ENCODE results near the gene NCKAP5L. TPM values are rescaled to one million over a fixed set of nuclear protein-coding genes. Genes with fewer than 3 reads are reported as not detected.

Gene NCKAP5L
- total and polyA plus RNA-seq, 4 experiments from 2014 or later = 0.20 to 11.2 (median 7.0) TPM

DNA sequence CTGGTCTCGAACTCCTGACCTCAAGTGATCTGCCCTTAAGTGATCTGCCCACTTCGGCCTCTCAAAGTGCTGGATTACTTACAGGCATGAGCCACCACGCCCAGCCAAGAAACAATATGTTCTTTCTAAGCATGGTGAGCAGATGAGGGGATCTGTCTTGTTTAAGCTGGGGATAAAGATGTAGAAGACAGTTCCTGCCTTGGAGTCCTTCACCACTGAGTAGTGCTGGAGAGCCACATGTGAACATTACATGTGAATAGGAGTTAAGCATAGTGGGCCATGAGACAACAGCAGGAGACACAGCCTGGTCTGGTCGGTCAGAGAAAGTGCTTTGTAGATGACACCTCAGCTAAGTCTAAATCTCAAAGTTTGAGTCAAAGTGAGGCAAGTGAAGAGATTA lies 60.9 kb downstream of the NCKAP5L start:
- Histone ChIP-seq H3K27me3 (ENCODE audit: insufficient read depth, low read length) (no peaks in the 10 kb centered on the region), H3K4me3 (ENCODE audit: low read length in 2 of 2) (no peak overlapping the region), H3K36me3 (ENCODE audit: insufficient read depth, low read length) (peaks cover 14% of the 10 kb centered on the region), H3K4me1 (ENCODE audit: insufficient read depth, low read length) (peaks cover 46% of the 10 kb centered on the region), H3K9me3 (ENCODE audit: control insufficient read depth in 1 of 2, low read length in 2 of 2) (no peaks in the 10 kb centered on the region), H3K27ac (ENCODE audit: low read depth, low read length) (no peak overlapping the region)
- ChIA-PET CTCF (ENCODE audit: partially characterized antibody) (interaction anchor here (0.6 to 3.2 kb wide), 3 partner anchors 11 to 247 kb away, joined by 3 to 14 read pairs (median 11); partner anchors contain the start of gene TMBIM6), POLR2A (ENCODE audit: partially characterized antibody) (interaction anchor here (1.8 to 11.4 kb wide), 3 partner anchors 20 to 76 kb away, joined by 6 to 107 read pairs (median 7); partner anchors contain the start of genes BCDIN3D and TMBIM6)
- no peak for DNase-seq
- H3K27me3 Mint-ChIP-seq = no peaks in the 10 kb centered on the region
- peaks cover 8 to 32% of the 10 kb centered on the region in 2 donors for H3K36me3 Mint-ChIP-seq
- peak overlapping the region in 2 of 8 donors; percentile 13 to 22 for H3K4me3 Mint-ChIP-seq
- intact Hi-C loops (cut with micrococcal nuclease) = no loop called here
- H3K9me3 Mint-ChIP-seq = no peaks in the 10 kb centered on the region
- peak overlapping the region; percentile 57 to 94 (median 76) for H3K27ac Mint-ChIP-seq
- H3K4me1 Mint-ChIP-seq = peaks cover 39 to 51% (median 45%) of the 10 kb centered on the region in 4 donors

DNA sequence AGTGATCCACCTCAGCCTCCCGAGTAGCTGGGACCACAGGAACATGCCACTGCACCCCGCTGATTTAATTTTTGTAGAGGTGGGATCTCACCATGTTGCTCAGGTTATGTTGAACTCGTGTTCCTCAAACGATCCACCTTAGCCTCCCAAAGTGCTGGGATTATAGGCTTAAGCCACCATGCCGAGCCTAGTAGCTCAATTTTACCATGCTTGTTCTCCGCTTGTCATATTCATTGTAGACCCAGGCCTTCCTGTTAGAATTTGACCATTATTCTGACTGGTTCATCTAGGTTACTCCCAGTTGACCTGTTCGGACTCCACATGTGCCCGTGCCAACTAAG lies 62.1 kb downstream of the NCKAP5L start:
- Histone ChIP-seq H3K4me1 (ENCODE audit: insufficient read depth, low read length) (peaks cover 59% of the 10 kb centered on the region), H3K9me3 (ENCODE audit: control insufficient read depth in 1 of 2, low read length in 2 of 2) (no peaks in the 10 kb centered on the region), H3K4me3 (ENCODE audit: low read length in 2 of 2) (no peak overlapping the region), H3K27me3 (ENCODE audit: insufficient read depth, low read length) (no peaks in the 10 kb centered on the region), H3K36me3 (ENCODE audit: insufficient read depth, low read length) (peaks cover 27% of the 10 kb centered on the region), H3K27ac (ENCODE audit: low read depth, low read length) (no peak overlapping the region)
- ChIA-PET POLR2A (ENCODE audit: partially characterized antibody) (interaction anchor here (1.9 to 11.4 kb wide), 2 partner anchors 25 to 77 kb away, joined by 7 to 107 read pairs; partner anchors contain the start of genes BCDIN3D and TMBIM6), CTCF (ENCODE audit: partially characterized antibody) (interaction anchor here (2.8 to 6.8 kb wide), 2 partner anchors 12 to 25 kb away, joined by 16 to 76 read pairs; partner anchors contain the start of gene TMBIM6)
- peak overlapping the region in 1 of 8 donors; percentile 46 for H3K4me3 Mint-ChIP-seq
- H3K36me3 Mint-ChIP-seq = peaks cover 21 to 45% of the 10 kb centered on the region in 2 donors
- no peaks in the 10 kb centered on the region for H3K27me3 Mint-ChIP-seq
- H3K9me3 Mint-ChIP-seq = no peaks in the 10 kb centered on the region
- peaks cover 48 to 63% (median 55%) of the 10 kb centered on the region in 4 donors for H3K4me1 Mint-ChIP-seq
- intact Hi-C loops (cut with micrococcal nuclease) = no loop called here
- peak overlapping the region in 5 of 7 donors; percentile 4 to 94 (median 74) for H3K27ac Mint-ChIP-seq
- DNase-seq = no peak

- Histone ChIP-seq H3K27ac (ENCODE audit: low read depth, low read length) (peak overlapping the region; percentile 56), H3K4me1 (ENCODE audit: insufficient read depth, low read length) (peaks cover 61% of the 10 kb centered on the region), H3K36me3 (ENCODE audit: insufficient read depth, low read length) (peaks cover 39% of the 10 kb centered on the region), H3K9me3 (ENCODE audit: control insufficient read depth in 1 of 2, low read length in 2 of 2) (no peaks in the 10 kb centered on the region), H3K27me3 (ENCODE audit: insufficient read depth, low read length) (no peaks in the 10 kb centered on the region), H3K4me3 (ENCODE audit: low read length in 2 of 2) (no peak overlapping the region)
- H3K9me3 Mint-ChIP-seq = peaks cover 0 to 2% (median 0%) of the 10 kb centered on the region in 8 donors
- peaks cover 25 to 53% of the 10 kb centered on the region in 2 donors for H3K36me3 Mint-ChIP-seq
- CTCF ChIA-PET (ENCODE audit: partially characterized antibody) = interaction anchor here (0.7 to 6.8 kb wide), 8 partner anchors 11 to 127 kb away, joined by 3 to 85 read pairs (median 16); partner anchors contain the start of gene TMBIM6
- no peaks in the 10 kb centered on the region for H3K27me3 Mint-ChIP-seq
- POLR2A ChIA-PET (ENCODE audit: partially characterized antibody) = interaction anchor here (0.9 to 11.4 kb wide), 2 partner anchors 18 to 23 kb away, joined by 3 to 107 read pairs; partner anchors contain the start of gene TMBIM6
- intact Hi-C loops (cut with micrococcal nuclease) = no loop called here
- DNase-seq = no peak
- H3K4me3 Mint-ChIP-seq = peak overlapping the region in 5 of 8 donors; percentile 8 to 58 (median 49)
- peak overlapping the region; percentile 61 to 95 (median 85) for H3K27ac Mint-ChIP-seq
- peaks cover 50 to 64% (median 57%) of the 10 kb centered on the region in 4 donors for H3K4me1 Mint-ChIP-seq
Observed at GRCh38 chr12:49764126-49764525, 64.1 kb downstream of the NCKAP5L start.

GRCh38 chr12:49763006-49763591 lies 65.1 kb downstream of the NCKAP5L start:
- Histone ChIP-seq H3K4me3 (ENCODE audit: low read length in 2 of 2) (no peak overlapping the region), H3K4me1 (ENCODE audit: insufficient read depth, low read length) (peaks cover 61% of the 10 kb centered on the region), H3K36me3 (ENCODE audit: insufficient read depth, low read length) (peaks cover 49% of the 10 kb centered on the region), H3K27ac (ENCODE audit: low read depth, low read length) (peak overlapping the region; percentile 56), H3K27me3 (ENCODE audit: insufficient read depth, low read length) (no peaks in the 10 kb centered on the region), H3K9me3 (ENCODE audit: control insufficient read depth in 1 of 2, low read length in 2 of 2) (no peaks in the 10 kb centered on the region)
- peak; percentile 74 to 86 (median 76) for DNase-seq
- intact Hi-C loops (cut with micrococcal nuclease) = loop anchor here (1.0 kb wide), 2 partner anchors 15 to 76 kb away; no protein-coding TSS in a partner anchor
- H3K4me3 Mint-ChIP-seq = peak overlapping the region in 7 of 8 donors; percentile 7 to 74 (median 49)
- CTCF ChIA-PET (ENCODE audit: partially characterized antibody) = interaction anchor here (0.8 to 6.8 kb wide), 12 partner anchors 10 to 115 kb away, joined by 3 to 85 read pairs (median 6); partner anchors contain the start of gene TMBIM6
- H3K27me3 Mint-ChIP-seq = no peaks in the 10 kb centered on the region
- POLR2A ChIA-PET (ENCODE audit: partially characterized antibody) = interaction anchor here (0.9 to 11.4 kb wide), 5 partner anchors 14 to 76 kb away, joined by 5 to 107 read pairs (median 5); partner anchors contain the start of genes NCKAP5L and TMBIM6
- peaks cover 50 to 64% (median 57%) of the 10 kb centered on the region in 4 donors for H3K4me1 Mint-ChIP-seq
- peak overlapping the region; percentile 69 to 95 (median 86) for H3K27ac Mint-ChIP-seq
- H3K36me3 Mint-ChIP-seq = peaks cover 35 to 63% of the 10 kb centered on the region in 2 donors
- peaks cover 0 to 2% (median 0%) of the 10 kb centered on the region in 8 donors for H3K9me3 Mint-ChIP-seq

- peak overlapping the region in 6 of 8 donors; percentile 6 to 74 (median 50) for H3K4me3 Mint-ChIP-seq
- peak overlapping the region; percentile 69 to 95 (median 86) for H3K27ac Mint-ChIP-seq
Observed at GRCh38 chr12:49762468-49762847, 65.8 kb downstream of the NCKAP5L start.

GRCh38 chr12:49761677-49762467 lies 66.3 kb downstream of the NCKAP5L start:
- intact Hi-C loops (cut with micrococcal nuclease) = loop anchor here (1.0 kb wide), 1 partner anchor 21 kb away; the partner anchor contains the start of gene TMBIM6
- Mint-ChIP-seq H3K27ac (peak overlapping the region in 6 of 7 donors; percentile 46 to 94 (median 84)), H3K9me3 (peaks cover 0 to 2% (median 0%) of the 10 kb centered on the region in 8 donors), H3K4me3 (peak overlapping the region in 3 of 8 donors; percentile 6 to 74 (median 21)), H3K27me3 (no peaks in the 10 kb centered on the region), H3K4me1 (peaks cover 46 to 56% (median 51%) of the 10 kb centered on the region in 4 donors), H3K36me3 (peaks cover 47 to 75% of the 10 kb centered on the region in 2 donors)
- Histone ChIP-seq H3K36me3 (ENCODE audit: insufficient read depth, low read length) (peaks cover 61% of the 10 kb centered on the region), H3K27me3 (ENCODE audit: insufficient read depth, low read length) (no peaks in the 10 kb centered on the region), H3K4me3 (ENCODE audit: low read length in 2 of 2) (no peak overlapping the region), H3K9me3 (ENCODE audit: control insufficient read depth in 1 of 2, low read length in 2 of 2) (no peaks in the 10 kb centered on the region), H3K4me1 (ENCODE audit: insufficient read depth, low read length) (peaks cover 60% of the 10 kb centered on the region), H3K27ac (ENCODE audit: low read depth, low read length) (peak overlapping the region; percentile 56)
- DNase-seq = no peak
- CTCF ChIA-PET (ENCODE audit: partially characterized antibody) = interaction anchor here (0.7 to 6.8 kb wide), 12 partner anchors 9 to 150 kb away, joined by 3 to 85 read pairs (median 6); partner anchors contain the start of gene TMBIM6
- POLR2A ChIA-PET (ENCODE audit: partially characterized antibody) = interaction anchor here (0.8 to 11.4 kb wide), 7 partner anchors 9 to 77 kb away, joined by 3 to 107 read pairs (median 5); partner anchors contain the start of genes NCKAP5L and TMBIM6

More at GRCh38 chr12:49762468-49762847, 65.8 kb downstream of the NCKAP5L start:
- Mint-ChIP-seq H3K9me3 (peaks cover 0 to 2% (median 0%) of the 10 kb centered on the region in 8 donors), H3K4me1 (peaks cover 47 to 62% (median 54%) of the 10 kb centered on the region in 4 donors), H3K36me3 (peaks cover 41 to 70% of the 10 kb centered on the region in 2 donors), H3K27me3 (no peaks in the 10 kb centered on the region)
- peaks cover 61% of the 10 kb centered on the region for H3K4me1 ChIP-seq (ENCODE audit: insufficient read depth, low read length)
- ChIA-PET CTCF (ENCODE audit: partially characterized antibody) (interaction anchor here (0.7 to 6.8 kb wide), 15 partner anchors 9 to 151 kb away, joined by 3 to 85 read pairs (median 5); partner anchors contain the start of gene TMBIM6), POLR2A (ENCODE audit: partially characterized antibody) (interaction anchor here (0.9 to 11.4 kb wide), 6 partner anchors 14 to 76 kb away, joined by 5 to 107 read pairs (median 5); partner anchors contain the start of genes NCKAP5L and TMBIM6)
- H3K27me3 ChIP-seq (ENCODE audit: insufficient read depth, low read length) = no peaks in the 10 kb centered on the region
- H3K36me3 ChIP-seq (ENCODE audit: insufficient read depth, low read length) = peaks cover 56% of the 10 kb centered on the region
- intact Hi-C loops (cut with micrococcal nuclease) = loop anchor here (1.0 kb wide), 1 partner anchor 21 kb away; the partner anchor contains the start of gene TMBIM6
- H3K4me3 ChIP-seq (ENCODE audit: low read length in 2 of 2) = no peak overlapping the region
- no peaks in the 10 kb centered on the region for H3K9me3 ChIP-seq (ENCODE audit: control insufficient read depth in 1 of 2, low read length in 2 of 2)
- peak overlapping the region; percentile 56 for H3K27ac ChIP-seq (ENCODE audit: low read depth, low read length)
- DNase-seq = peak in 2 of 5 donors; percentile 17 to 39
